ENCODE measurements around the gene THSD7A. TPM values are rescaled to one million over a fixed set of nuclear protein-coding genes. Genes with fewer than 3 reads are reported as not detected.
A peak's percentile ranks its signal among the peaks of the same experiment; 100 is the strongest.

Gene THSD7A
- total RNA-seq, 1 donor, result 0.43 TPM

GRCh38 chr7:11404355-11404754 is 427.6 kb downstream of the THSD7A start:
- H3K4me3 ChIP-seq (ENCODE audit: low read depth, low read length), result no peak overlapping the region
- no peak for TF ChIP-seq CTCF (IDR thresholded peaks at IDR 0.05; ENCODE audit: insufficient read depth, low read depth, low read length)
- no peak for DNase-seq (ENCODE audit: low read depth)

GRCh38 chr7:11403781-11404180 is 428.2 kb downstream of the THSD7A start:
- no peak overlapping the region for H3K4me3 ChIP-seq (ENCODE audit: low read depth, low read length)
- no peak for DNase-seq (ENCODE audit: low read depth)

GRCh38 chr7:11394438-11394837 is 437.6 kb downstream of the THSD7A start:
- no peak for DNase-seq (ENCODE audit: low read depth)
- no peak for TF ChIP-seq CTCF (IDR thresholded peaks at IDR 0.05; ENCODE audit: insufficient read depth, low read depth, low read length)
- H3K4me3 ChIP-seq (ENCODE audit: low read depth, low read length), result no peak overlapping the region

More at GRCh38 chr7:11403781-11404180, 428.2 kb downstream of the THSD7A start:
- no peak for TF ChIP-seq CTCF (IDR thresholded peaks at IDR 0.05; ENCODE audit: insufficient read depth, low read depth, low read length)

- H3K4me3 ChIP-seq (ENCODE audit: low read depth, low read length), result no peak overlapping the region
- DNase-seq (ENCODE audit: low read depth), result no peak
- no peak for TF ChIP-seq CTCF (IDR thresholded peaks at IDR 0.05; ENCODE audit: insufficient read depth, low read depth, low read length)
Observed at GRCh38 chr7:11379641-11380040, 452.4 kb downstream of the THSD7A start.

- DNase-seq (ENCODE audit: low read depth), result no peak
- H3K4me3 ChIP-seq (ENCODE audit: low read depth, low read length), result no peak overlapping the region
- no peak for TF ChIP-seq CTCF (IDR thresholded peaks at IDR 0.05; ENCODE audit: insufficient read depth, low read depth, low read length)
Observed at GRCh38 chr7:11376529-11376928, 455.5 kb downstream of the THSD7A start.

GRCh38 chr7:11374629-11375028 is 457.4 kb downstream of the THSD7A start:
- H3K4me3 ChIP-seq (ENCODE audit: low read depth, low read length), result no peak overlapping the region
- TF ChIP-seq CTCF (IDR thresholded peaks at IDR 0.05; ENCODE audit: insufficient read depth, low read depth, low read length), result no peak
- no peak for DNase-seq (ENCODE audit: low read depth)

GRCh38 chr7:11373546-11374142 is 458.4 kb downstream of the THSD7A start:
- peak; percentile 8 for DNase-seq (ENCODE audit: low read depth)
- H3K4me3 ChIP-seq (ENCODE audit: low read depth, low read length), result no peak overlapping the region
- peak; percentile 54 for TF ChIP-seq CTCF (IDR thresholded peaks at IDR 0.05; ENCODE audit: insufficient read depth, low read depth, low read length)

Measured in fibroblast of villous mesenchyme (primary cell).